ENCODE measurements around the gene CNEP1R1. TPM values are rescaled to one million over a fixed set of nuclear protein-coding genes. Genes with fewer than 3 reads are reported as not detected.

Gene CNEP1R1
- total and polyA plus RNA-seq, 2 of the 8 experiments (the other 6 are each of a cell fraction or from before 2014, with no cell fraction given) = 10.6 to 13.6 TPM

DNA sequence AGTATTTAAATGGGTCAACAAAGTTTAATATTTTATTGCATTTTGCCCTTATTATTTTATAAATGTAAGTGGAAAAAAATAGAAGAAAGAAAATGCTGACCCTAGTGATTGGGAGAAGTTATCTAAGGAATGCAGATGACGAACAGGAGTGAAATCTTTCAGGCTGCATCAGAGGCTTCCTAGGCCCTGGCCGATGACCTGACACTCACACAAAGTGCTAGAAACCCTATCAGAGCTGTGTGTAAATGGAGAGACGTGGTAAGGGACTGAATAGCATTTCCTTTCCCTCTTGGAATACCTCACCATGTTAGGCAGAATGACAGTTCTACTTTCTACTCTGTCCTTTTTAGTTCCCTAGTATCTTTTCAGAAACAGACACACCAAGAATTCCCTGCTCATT lies 44.9 kb upstream of the CNEP1R1 start:
- no peak overlapping the region for H2BK5ac ChIP-seq (ENCODE audit: low read depth, low read length)
- no peak overlapping the region for H3K4ac ChIP-seq (replicated peaks; ENCODE audit: insufficient read length, low read depth, low read length)
- ChIA-PET CTCF (ENCODE audit: partially characterized antibody) (interaction anchor here (0.6 to 1.7 kb wide), 2 partner anchors 23 to 31 kb away, joined by 3 to 8 read pairs; no protein-coding TSS in a partner anchor), POLR2A (ENCODE audit: partially characterized antibody) (no interaction called here)
- H4K5ac ChIP-seq (ENCODE audit: insufficient read length, low read depth, low read length) = no peak overlapping the region
- no peak overlapping the region for H2BK20ac ChIP-seq (ENCODE audit: low read length)
- H3K36me3 ChIP-seq (ENCODE audit: control insufficient read depth in 2 of 4, insufficient read depth in 4 of 4, low read length in 3 of 4) = no peaks in the 10 kb centered on the region
- no peak overlapping the region for H2BK12ac ChIP-seq (ENCODE audit: low read depth, low read length)
- H3K56ac ChIP-seq (replicated peaks; ENCODE audit: insufficient read length, low read depth, low read length) = no peak overlapping the region
- no peak overlapping the region for H2BK120ac ChIP-seq (replicated peaks; ENCODE audit: low read depth, low read length)
- H3K4me3 ChIP-seq (ENCODE audit: extremely low read depth in 1 of 4, insufficient read depth in 2 of 4, low read depth in 3 of 4, low read length in 4 of 4) = no peak overlapping the region
- no peak for DNase-seq (ENCODE audit: low read depth in 1 of 2, low spot score in 2 of 2)
- H3K4me2 ChIP-seq (ENCODE audit: insufficient read depth in 1 of 2, low read depth in 2 of 2, low read length in 2 of 2) = no peak overlapping the region
- H3K79me2 ChIP-seq (ENCODE audit: control insufficient read depth in 1 of 2, insufficient read depth in 2 of 2, low read length in 2 of 2) = no peaks in the 10 kb centered on the region
- no peak overlapping the region for H2AFZ ChIP-seq (ENCODE audit: low read length)
- no peak overlapping the region for H4K8ac ChIP-seq (ENCODE audit: extremely low read depth, insufficient read depth, low read length)
- H3K27ac ChIP-seq (ENCODE audit: low read depth, low read length) = no peak overlapping the region
- H2AK5ac ChIP-seq (ENCODE audit: low read depth, low read length) = no peak overlapping the region
- no peak for FAIRE-seq
- no peak overlapping the region for H4K91ac ChIP-seq (replicated peaks; ENCODE audit: insufficient read length, low read length)
- no peaks in the 10 kb centered on the region for H3K4me1 ChIP-seq (replicated peaks in 1 of 4; ENCODE audit: control insufficient read depth in 3 of 4, insufficient read depth in 4 of 4, low read length in 3 of 4)
- no peak overlapping the region for H2BK15ac ChIP-seq (ENCODE audit: low read length)
- H3K9me3 ChIP-seq (ENCODE audit: insufficient read depth in 2 of 2, low read depth in 1 of 2, low read length in 1 of 2) = no peaks in the 10 kb centered on the region
- no peak overlapping the region for H3K14ac ChIP-seq (ENCODE audit: insufficient read length)
- no peaks in the 10 kb centered on the region for H3K27me3 ChIP-seq (replicated peaks in 1 of 4; ENCODE audit: control insufficient read depth in 3 of 4, extremely low read depth in 1 of 4, insufficient read depth in 3 of 4, low read length in 3 of 4)
- 83% methylated on average over 3 of the region's 3 CpGs; no CpG with 5 or more reads in 1 of the 2 experiments for WGBS, 2 experiments (ENCODE audit: extremely low coverage in 1 of 2, insufficient coverage in 1 of 2, insufficient read length in 1 of 2, insufficient replicate concordance in 2 of 2, low coverage in 1 of 2, low lambda C conversion rate in 2 of 2, missing lambda C conversion rate in 1 of 2)
- H3K23ac ChIP-seq (ENCODE audit: insufficient read length) = no peak overlapping the region
- no peaks in the 10 kb centered on the region for H4K20me1 ChIP-seq (replicated peaks in 1 of 2; ENCODE audit: control insufficient read depth in 1 of 2, insufficient read depth in 2 of 2, low read length in 2 of 2)
- no peak overlapping the region for H3K18ac ChIP-seq (ENCODE audit: extremely low read depth, low read length)
- no peaks in the 10 kb centered on the region for H3K79me1 ChIP-seq (ENCODE audit: low read depth, low read length)
- peaks cover 2% of the 10 kb centered on the region; the same call in 1 of the 2 replicates for H3K23me2 ChIP-seq (ENCODE audit: low read depth, low read length)
- no peak overlapping the region for H3K9ac ChIP-seq (replicated peaks in 1 of 4; ENCODE audit: extremely low read depth in 1 of 4, low read depth in 3 of 4, low read length in 3 of 4)
- TF ChIP-seq POU5F1 (IDR thresholded peaks at IDR 0.05; ENCODE audit: low read depth, low read length) (no peak), RBBP5 (IDR thresholded peaks at IDR 0.05; ENCODE audit: borderline replicate concordance, low read depth, low read length) (no peak), KDM1A (IDR thresholded peaks at IDR 0.05; ENCODE audit: borderline replicate concordance, low read length) (no peak)
